Astrocyte (in vitro differentiated cells and primary cell): ENCODE results near the gene MYL4.

Experiments
- CTCF ChIP-seq: IDR thresholded peaks from 2 replicates; pipeline ENCODE4 v1.5.1; 2011; ENCODE audit warnings: low read depth, mild to moderate bottlenecking, inconsistent platforms, low read length, moderate library complexity; ENCODE audit not compliant: insufficient read depth
- EZH2 ChIP-seq: IDR thresholded peaks from 2 replicates; pipeline ENCODE4 v1.6.1; 2012; ENCODE audit warnings: mild to moderate bottlenecking, low read length, inconsistent platforms; ENCODE audit not compliant: insufficient read depth

- TF ChIP-seq CTCF, result no peak
- TF ChIP-seq EZH2, result no peak
Measured at GRCh38 chr17:47192554-47192953, 16.6 kb upstream of the MYL4 start.
